Smooth muscle cell (in vitro differentiated cells): Measurements from ENCODE around the gene SH2D7. TPM values are rescaled to one million over a fixed set of nuclear protein-coding genes. Genes with fewer than 3 reads are reported as not detected.

Source experiments
- DNase-seq: peaks from one replicate; lab custom pipeline; 2025; ENCODE audit not compliant: unreplicated experiment; lab: John Stamatoyannopoulos, UW
- H2AFZ ChIP-seq: fragments of 200-600 bp; sonication (generic); 2 replicates; pipeline ENCODE4 v1.6.0; 2016; ENCODE audit warnings: antibody characterized with exemption, low read depth, mild to moderate bottlenecking
- H3F3A ChIP-seq: fragments of 200-600 bp; sonication (generic); 2 replicates; pipeline ENCODE4 v1.6.0; 2017; ENCODE audit warnings: antibody characterized with exemption, low read depth
- H3K27ac ChIP-seq: fragments of 200-600 bp; sonication (generic); 2 replicates; pipeline ENCODE4 v1.5.1; 2016; ENCODE audit warnings: low read depth, mild to moderate bottlenecking
- H3K27me3 ChIP-seq: fragments of 200-600 bp; sonication (generic); 2 replicates; pipeline ENCODE4 v1.6.1; 2016; ENCODE audit warnings: low read depth, mild to moderate bottlenecking
- H3K36me3 ChIP-seq: fragments of 200-600 bp; sonication (generic); 2 replicates; pipeline ENCODE4 v1.5.1; 2016; ENCODE audit warnings: low read depth
- H3K4me1 ChIP-seq: fragments of 200-600 bp; sonication (generic); 2 replicates; pipeline ENCODE4 v1.5.1; 2016; ENCODE audit warnings: low read depth
- H3K4me2 ChIP-seq: fragments of 200-600 bp; sonication (generic); 2 replicates; pipeline ENCODE4 v1.6.0; 2016; ENCODE audit warnings: mild to moderate bottlenecking
- H3K4me3 ChIP-seq: fragments of 200-600 bp; sonication (generic); 2 replicates; pipeline ENCODE4 v1.5.1; 2016; ENCODE audit warnings: mild to moderate bottlenecking
- H3K79me2 ChIP-seq: fragments of 200-600 bp; sonication (generic); 2 replicates; pipeline ENCODE4 v1.6.0; 2016; ENCODE audit warnings: low read depth, mild to moderate bottlenecking
- H3K9ac ChIP-seq: fragments of 200-600 bp; sonication (generic); 2 replicates; pipeline ENCODE4 v1.6.0; 2016; ENCODE audit warnings: low read depth
- H3K9me3 ChIP-seq: fragments of 200-600 bp; sonication (generic); replicated peaks from 2 replicates; pipeline ENCODE4 v1.5.1; 2016; ENCODE audit warnings: low read depth
- H4K20me1 ChIP-seq: fragments of 200-600 bp; sonication (generic); 2 replicates; pipeline ENCODE4 v1.6.0; 2016; ENCODE audit warnings: low read depth
- WGBS: methylation state at CpG from one replicate; pipeline ENCODE4 v1.1.7; 2016; ENCODE audit warnings: low lambda C conversion rate; 5-methylcytosine and 5-hydroxymethylcytosine counted together
- polyA plus RNA-seq: library from polyadenylated mRNA; unstranded; fragments of >200 nt; fragmentation: Nextera tagmentation; extraction: Ambion mirVana; gene quantifications from 2 replicates; pipeline ENCODE4 v1.2.1, GENCODE V29; 2016
- total RNA-seq: library from RNA; depleted of rRNA; stranded (reverse); fragments of >200 nt; gene quantifications from 2 replicates; pipeline ENCODE4 v1.2.3, GENCODE V29; 2014
- TF ChIP-seq, protein P1 (sequence below): fragments of 200-600 bp; sonication (generic); IDR thresholded peaks from 2 replicates; pipeline ENCODE4 v1.5.1; 2017; ENCODE audit warnings: borderline replicate concordance, mild to moderate bottlenecking, antibody characterized with exemption; ENCODE audit not compliant: insufficient read depth, poor library complexity, severe bottlenecking

SH2D7 gene
- total and polyA plus RNA-seq, 2 experiments from 2014 or later = 0.07 TPM; not detected in 1

DNA sequence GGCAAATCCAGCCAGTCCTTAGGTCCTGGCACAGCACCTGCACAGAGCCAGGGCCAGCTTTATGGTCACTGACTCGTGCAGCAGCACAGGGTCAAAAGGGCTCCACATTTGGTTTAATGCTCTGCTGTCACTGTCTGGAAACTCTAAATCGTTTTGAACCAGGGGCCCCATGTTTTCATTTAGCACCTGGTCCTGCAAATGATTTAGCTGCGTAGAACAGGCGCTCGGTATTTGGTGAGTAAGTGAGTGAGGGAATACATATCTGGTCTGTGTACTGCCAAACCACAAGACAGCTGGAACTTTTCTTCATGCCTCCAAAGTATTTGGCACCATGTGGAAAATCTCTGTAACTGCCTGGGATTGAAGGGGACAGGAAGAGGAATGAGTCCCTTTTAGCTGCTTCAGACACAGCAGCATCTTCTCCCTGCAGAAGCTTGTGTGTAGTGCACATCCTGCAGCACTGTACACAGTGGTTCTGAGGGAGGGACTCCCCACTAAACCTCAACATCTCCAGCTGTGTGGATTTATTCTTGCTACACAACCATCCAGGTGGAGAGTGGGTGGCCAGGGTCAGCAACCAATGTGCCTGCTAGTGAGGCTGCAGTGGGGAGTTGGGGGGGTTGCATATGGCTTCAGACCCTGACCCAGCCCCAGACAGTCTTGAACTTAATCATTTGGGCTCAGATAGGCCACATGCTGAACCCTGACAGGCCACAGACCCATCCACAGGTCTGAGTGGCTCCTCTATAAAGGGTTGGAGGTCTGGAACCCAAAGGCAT is 1.1 kb downstream of the SH2D7 start:
- no peaks in the 10 kb centered on the region for H3K36me3 ChIP-seq
- TF ChIP-seq, protein P1, sequence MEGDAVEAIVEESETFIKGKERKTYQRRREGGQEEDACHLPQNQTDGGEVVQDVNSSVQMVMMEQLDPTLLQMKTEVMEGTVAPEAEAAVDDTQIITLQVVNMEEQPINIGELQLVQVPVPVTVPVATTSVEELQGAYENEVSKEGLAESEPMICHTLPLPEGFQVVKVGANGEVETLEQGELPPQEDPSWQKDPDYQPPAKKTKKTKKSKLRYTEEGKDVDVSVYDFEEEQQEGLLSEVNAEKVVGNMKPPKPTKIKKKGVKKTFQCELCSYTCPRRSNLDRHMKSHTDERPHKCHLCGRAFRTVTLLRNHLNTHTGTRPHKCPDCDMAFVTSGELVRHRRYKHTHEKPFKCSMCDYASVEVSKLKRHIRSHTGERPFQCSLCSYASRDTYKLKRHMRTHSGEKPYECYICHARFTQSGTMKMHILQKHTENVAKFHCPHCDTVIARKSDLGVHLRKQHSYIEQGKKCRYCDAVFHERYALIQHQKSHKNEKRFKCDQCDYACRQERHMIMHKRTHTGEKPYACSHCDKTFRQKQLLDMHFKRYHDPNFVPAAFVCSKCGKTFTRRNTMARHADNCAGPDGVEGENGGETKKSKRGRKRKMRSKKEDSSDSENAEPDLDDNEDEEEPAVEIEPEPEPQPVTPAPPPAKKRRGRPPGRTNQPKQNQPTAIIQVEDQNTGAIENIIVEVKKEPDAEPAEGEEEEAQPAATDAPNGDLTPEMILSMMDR = no peak
- H3K4me3 ChIP-seq = no peak overlapping the region
- H3K27ac ChIP-seq = no peak overlapping the region
- DNase-seq = no peak
- H3K4me2 ChIP-seq = peak overlapping the region; percentile 18
- H3K9me3 ChIP-seq = no peaks in the 10 kb centered on the region
- 6% methylated on average over 5 of the region's 5 CpGs for WGBS
- H4K20me1 ChIP-seq = peaks cover 4% of the 10 kb centered on the region
- H3K4me1 ChIP-seq = no peaks in the 10 kb centered on the region
- H3F3A ChIP-seq = no peaks in the 10 kb centered on the region
- H3K79me2 ChIP-seq = no peaks in the 10 kb centered on the region
- H2AFZ ChIP-seq = no peak overlapping the region
- no peak overlapping the region for H3K9ac ChIP-seq
- no peaks in the 10 kb centered on the region for H3K27me3 ChIP-seq

DNA sequence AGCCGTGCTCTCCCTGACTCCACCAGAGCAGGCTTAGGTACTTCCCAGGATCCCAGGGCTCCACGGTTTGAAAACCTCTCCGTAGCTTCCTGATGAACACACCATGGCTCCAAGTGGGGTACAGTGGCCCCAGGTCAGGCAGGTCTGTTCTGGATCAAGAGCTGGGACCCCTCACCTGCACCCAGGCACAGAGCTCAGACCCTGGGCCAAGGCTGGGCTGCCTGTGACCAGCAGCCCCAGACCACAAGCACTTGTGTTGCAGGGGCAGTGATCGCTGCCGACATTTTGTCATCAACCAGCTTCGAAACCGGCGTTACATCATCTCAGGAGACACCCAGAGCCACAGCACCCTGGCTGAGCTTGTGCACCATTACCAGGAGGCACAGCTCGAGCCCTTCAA is 5.3 kb downstream of the SH2D7 start:
- DNase-seq = no peak
- Histone ChIP-seq H4K20me1 (peaks cover 4% of the 10 kb centered on the region), H3K4me2 (no peak overlapping the region), H3K9me3 (no peaks in the 10 kb centered on the region), H3K4me1 (no peaks in the 10 kb centered on the region), H3F3A (no peaks in the 10 kb centered on the region), H2AFZ (no peak overlapping the region), H3K9ac (no peak overlapping the region), H3K36me3 (no peaks in the 10 kb centered on the region), H3K4me3 (no peak overlapping the region), H3K27ac (no peak overlapping the region), H3K27me3 (no peaks in the 10 kb centered on the region), H3K79me2 (no peaks in the 10 kb centered on the region)
- WGBS = 92% methylated on average over 9 of the region's 9 CpGs
- TF ChIP-seq, protein P1 = no peak

DNA sequence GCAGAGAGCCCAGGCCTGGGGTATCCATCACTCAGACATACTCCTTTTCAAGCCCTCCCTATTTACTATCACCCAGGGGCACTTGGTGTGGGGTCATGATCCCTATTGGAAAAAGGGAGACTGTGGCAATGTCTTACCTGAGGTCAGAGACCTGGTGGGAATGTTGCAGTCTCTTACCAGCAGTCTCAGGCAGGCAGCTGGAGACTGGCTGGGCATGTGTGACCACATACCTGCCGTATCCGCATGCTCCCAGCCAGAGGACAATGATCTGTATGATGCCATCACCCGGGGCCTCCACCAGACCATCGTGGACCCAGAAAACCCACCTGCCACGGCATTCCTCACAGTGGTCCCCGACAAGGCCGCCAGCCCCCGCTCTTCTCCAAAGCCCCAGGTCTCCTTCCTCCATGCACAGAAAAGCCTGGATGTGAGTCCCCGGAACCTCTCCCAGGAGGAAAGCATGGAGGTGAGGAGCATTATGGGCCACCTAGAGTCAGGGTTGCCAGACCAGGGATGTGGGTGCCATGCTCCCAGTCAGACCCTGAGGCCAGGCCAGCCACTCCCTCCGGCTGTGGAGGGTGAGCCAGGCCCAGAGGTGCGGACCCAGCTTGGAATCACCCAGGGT is 5.9 kb downstream of the SH2D7 start:
- Histone ChIP-seq H3K9me3 (no peaks in the 10 kb centered on the region), H3K4me2 (no peak overlapping the region), H3F3A (no peaks in the 10 kb centered on the region), H3K36me3 (no peaks in the 10 kb centered on the region), H3K9ac (no peak overlapping the region), H3K4me1 (no peaks in the 10 kb centered on the region), H4K20me1 (peaks cover 4% of the 10 kb centered on the region), H3K79me2 (no peaks in the 10 kb centered on the region), H3K27me3 (no peaks in the 10 kb centered on the region), H3K27ac (no peak overlapping the region), H3K4me3 (no peak overlapping the region), H2AFZ (no peak overlapping the region)
- WGBS = 85% methylated on average over 11 of the region's 11 CpGs
- TF ChIP-seq, protein P1 = no peak
- DNase-seq = no peak
